Loucy (cell line): ENCODE data around the gene FAF1.
A peak's percentile ranks its signal among the peaks of the same experiment; 100 is the strongest.

Experiments
- H2AFZ ChIP-seq: fragments of 200-600 bp; sonication (generic); 2 replicates; pipeline ENCODE4 v1.6.0; 2016; ENCODE audit warnings: antibody characterized with exemption, mild to moderate bottlenecking, low read length, moderate library complexity
- H3F3A ChIP-seq: fragments of 200-600 bp; 2 replicates; pipeline ENCODE4 v1.6.0; 2016; ENCODE audit warnings: antibody characterized with exemption, low read depth, mild to moderate bottlenecking
- H3K27me3 ChIP-seq: fragments of 200-600 bp; sonication (generic); 2 replicates; pipeline ENCODE4 v1.6.1; 2014; ENCODE audit warnings: low read length, mild to moderate bottlenecking; ENCODE audit not compliant: insufficient read depth, poor library complexity, severe bottlenecking
- H3K36me3 ChIP-seq: fragments of 200-600 bp; sonication (generic); 2 replicates; pipeline ENCODE4 v1.6.1; 2016; ENCODE audit warnings: low read length; ENCODE audit not compliant: insufficient read depth
- H3K4me1 ChIP-seq: fragments of 200-600 bp; sonication (generic); 2 replicates; pipeline ENCODE4 v1.5.1; 2014; ENCODE audit warnings: low read length, mild to moderate bottlenecking; ENCODE audit not compliant: insufficient read depth, poor library complexity, severe bottlenecking
- H3K4me2 ChIP-seq: fragments of 200-600 bp; sonication (generic); 2 replicates; pipeline ENCODE4 v1.6.0; 2014; ENCODE audit warnings: antibody characterized with exemption, low read length, low read depth, mild to moderate bottlenecking; ENCODE audit not compliant: poor library complexity, severe bottlenecking
- H3K4me3 ChIP-seq: fragments of 200-600 bp; sonication (generic); 2 replicates; pipeline ENCODE4 v1.5.1; 2014; ENCODE audit warnings: low read length, mild to moderate bottlenecking, mixed read lengths; ENCODE audit not compliant: poor library complexity, severe bottlenecking
- H3K79me2 ChIP-seq: fragments of 200-600 bp; sonication (generic); 2 replicates; pipeline ENCODE4 v1.6.1; 2014; ENCODE audit warnings: low read length; ENCODE audit not compliant: insufficient read depth
- H3K9ac ChIP-seq: fragments of 200-600 bp; sonication (generic); 2 replicates; pipeline ENCODE4 v1.6.0; 2014; ENCODE audit warnings: mild to moderate bottlenecking, low read depth, low read length, moderate library complexity; ENCODE audit not compliant: poor library complexity, severe bottlenecking
- H3K9me2 ChIP-seq: fragments of 200-600 bp; sonication (generic); replicated peaks from 2 replicates; pipeline ENCODE4 v1.6.1; 2016; ENCODE audit warnings: low read depth, low read length, mixed read lengths
- H3K9me3 ChIP-seq: fragments of 200-600 bp; sonication (generic); 2 replicates; pipeline ENCODE4 v1.6.1; 2014; ENCODE audit warnings: mild to moderate bottlenecking, antibody characterized with exemption, low read length, low read depth; ENCODE audit not compliant: insufficient read depth
- H4K20me1 ChIP-seq: fragments of 200-600 bp; sonication (generic); 2 replicates; pipeline ENCODE4 v1.6.0; 2014; ENCODE audit warnings: antibody characterized with exemption, low read length, mild to moderate bottlenecking; ENCODE audit not compliant: insufficient read depth, poor library complexity, severe bottlenecking
- EZH2phosphoT487 ChIP-seq: fragments of 200-600 bp; IDR thresholded peaks from 2 replicates; pipeline ENCODE4 v1.6.1; 2018; ENCODE audit warnings: antibody characterized with exemption, mild to moderate bottlenecking, moderate library complexity, borderline replicate concordance
- TF ChIP-seq, protein P1 (sequence below): fragments of 200-600 bp; sonication (generic); conservative IDR thresholded peaks from 2 replicates; pipeline ENCODE4 v1.5.1; 2014; ENCODE audit warnings: mild to moderate bottlenecking, antibody characterized with exemption, low read length

Gene FAF1

GRCh38 chr1:50968158-50968820, 8.2 kb upstream of the FAF1 start:
- H3K9me2 ChIP-seq = no peaks in the 10 kb centered on the region
- peak overlapping the region; percentile 70; the same call in 1 of the 2 replicates for H2AFZ ChIP-seq
- H3K9me3 ChIP-seq = no peaks in the 10 kb centered on the region
- H3K36me3 ChIP-seq = peaks cover 22% of the 10 kb centered on the region
- H3K4me3 ChIP-seq = peak overlapping the region; percentile 85
- peaks cover 42% of the 10 kb centered on the region for H4K20me1 ChIP-seq
- TF ChIP-seq, protein P1, sequence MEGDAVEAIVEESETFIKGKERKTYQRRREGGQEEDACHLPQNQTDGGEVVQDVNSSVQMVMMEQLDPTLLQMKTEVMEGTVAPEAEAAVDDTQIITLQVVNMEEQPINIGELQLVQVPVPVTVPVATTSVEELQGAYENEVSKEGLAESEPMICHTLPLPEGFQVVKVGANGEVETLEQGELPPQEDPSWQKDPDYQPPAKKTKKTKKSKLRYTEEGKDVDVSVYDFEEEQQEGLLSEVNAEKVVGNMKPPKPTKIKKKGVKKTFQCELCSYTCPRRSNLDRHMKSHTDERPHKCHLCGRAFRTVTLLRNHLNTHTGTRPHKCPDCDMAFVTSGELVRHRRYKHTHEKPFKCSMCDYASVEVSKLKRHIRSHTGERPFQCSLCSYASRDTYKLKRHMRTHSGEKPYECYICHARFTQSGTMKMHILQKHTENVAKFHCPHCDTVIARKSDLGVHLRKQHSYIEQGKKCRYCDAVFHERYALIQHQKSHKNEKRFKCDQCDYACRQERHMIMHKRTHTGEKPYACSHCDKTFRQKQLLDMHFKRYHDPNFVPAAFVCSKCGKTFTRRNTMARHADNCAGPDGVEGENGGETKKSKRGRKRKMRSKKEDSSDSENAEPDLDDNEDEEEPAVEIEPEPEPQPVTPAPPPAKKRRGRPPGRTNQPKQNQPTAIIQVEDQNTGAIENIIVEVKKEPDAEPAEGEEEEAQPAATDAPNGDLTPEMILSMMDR = peak; percentile 27; the same call in 1 of the 2 replicates
- no peak for TF ChIP-seq EZH2phosphoT487
- H3K79me2 ChIP-seq = peaks cover 94% of the 10 kb centered on the region
- no peaks in the 10 kb centered on the region for H3F3A ChIP-seq
- peaks cover 15% of the 10 kb centered on the region for H3K4me1 ChIP-seq
- H3K4me2 ChIP-seq = peak overlapping the region; percentile 89
- H3K27me3 ChIP-seq = peaks cover 13% of the 10 kb centered on the region
- H3K9ac ChIP-seq = peak overlapping the region; percentile 96

GRCh38 chr1:50967416-50968157, 7.5 kb upstream of the FAF1 start:
- Histone ChIP-seq H3F3A (no peaks in the 10 kb centered on the region), H3K9ac (peak overlapping the region; percentile 96), H3K9me3 (no peaks in the 10 kb centered on the region), H3K36me3 (peaks cover 15% of the 10 kb centered on the region; the same call in 1 of the 2 replicates), H3K4me2 (peak overlapping the region; percentile 87), H3K79me2 (peaks cover 88% of the 10 kb centered on the region), H3K4me3 (peak overlapping the region; percentile 85), H3K4me1 (peaks cover 12% of the 10 kb centered on the region), H2AFZ (no peak overlapping the region), H3K9me2 (no peaks in the 10 kb centered on the region), H3K27me3 (peaks cover 13% of the 10 kb centered on the region), H4K20me1 (peaks cover 35% of the 10 kb centered on the region)
- TF ChIP-seq, protein P1 = no peak
- no peak for TF ChIP-seq EZH2phosphoT487

DNA sequence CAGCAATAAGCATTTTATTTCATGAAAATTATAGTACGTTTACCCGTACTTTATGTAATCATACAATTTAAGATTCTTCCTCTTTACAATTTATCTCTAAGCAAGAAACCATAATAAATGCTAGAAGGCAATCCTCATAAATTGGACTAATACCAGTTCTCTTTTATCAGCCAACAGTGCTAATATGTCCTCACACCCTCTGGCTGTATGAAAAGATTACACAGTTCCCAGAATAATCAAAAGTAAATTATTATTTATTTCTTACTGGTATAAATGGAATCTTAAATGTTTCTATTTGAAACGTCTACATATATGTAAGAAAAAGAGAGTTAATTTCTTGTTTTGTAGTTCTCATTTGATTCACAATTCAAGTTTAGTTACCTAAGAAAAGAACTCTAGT, 6.9 kb upstream of the FAF1 start:
- peaks cover 12% of the 10 kb centered on the region; the same call in 1 of the 2 replicates for H3K36me3 ChIP-seq
- no peaks in the 10 kb centered on the region for H3K9me2 ChIP-seq
- H3K27me3 ChIP-seq = peaks cover 13% of the 10 kb centered on the region
- H3K79me2 ChIP-seq = peaks cover 82% of the 10 kb centered on the region
- H3K4me3 ChIP-seq = peak overlapping the region; percentile 85
- peaks cover 12% of the 10 kb centered on the region for H3K4me1 ChIP-seq
- peak overlapping the region; percentile 87 for H3K4me2 ChIP-seq
- no peaks in the 10 kb centered on the region for H3F3A ChIP-seq
- no peak for TF ChIP-seq EZH2phosphoT487
- TF ChIP-seq, protein P1 = no peak
- H4K20me1 ChIP-seq = peaks cover 30% of the 10 kb centered on the region
- no peak overlapping the region for H2AFZ ChIP-seq
- H3K9me3 ChIP-seq = no peaks in the 10 kb centered on the region
- H3K9ac ChIP-seq = peak overlapping the region; percentile 96
